ENCODE measurements around the gene CPXM2. TPM values are rescaled to one million over a fixed set of nuclear protein-coding genes. Genes with fewer than 3 reads are reported as not detected.

Gene CPXM2
- polyA plus RNA-seq, 1 experiment: 14.4 TPM

- ChIA-PET CTCF (interaction anchor here (0.6 kb wide), 1 partner anchor 103 kb away, joined by 3 read pairs; no protein-coding TSS in a partner anchor), POLR2A (no interaction called here)
- H3K27me3 ChIP-seq (ENCODE audit: control insufficient read depth, insufficient read depth, low read length): no peaks in the 10 kb centered on the region
- no peak overlapping the region for H3K4me3 ChIP-seq (ENCODE audit: low read depth, low read length)
- no peaks in the 10 kb centered on the region for H3K36me3 ChIP-seq (ENCODE audit: control insufficient read depth, insufficient read depth, low read length)
- DNase-seq (ENCODE audit: low read depth): no peak
- no peak for TF ChIP-seq CTCF (IDR thresholded peaks at IDR 0.05; ENCODE audit: insufficient read depth, low read depth, low read length)
Measured at GRCh38 chr10:123842692-123843385, 48.8 kb downstream of the CPXM2 start.

GRCh38 chr10:123841560-123841959 is 50.0 kb downstream of the CPXM2 start:
- ChIA-PET POLR2A (no interaction called here), CTCF (no interaction called here)
- TF ChIP-seq CTCF (IDR thresholded peaks at IDR 0.05; ENCODE audit: insufficient read depth, low read depth, low read length): no peak
- no peak overlapping the region for H3K4me3 ChIP-seq (ENCODE audit: low read depth, low read length)
- no peaks in the 10 kb centered on the region; the same call in 1 of the 2 replicates for H3K27me3 ChIP-seq (ENCODE audit: control insufficient read depth, insufficient read depth, low read length)
- DNase-seq (ENCODE audit: low read depth): no peak
- H3K36me3 ChIP-seq (ENCODE audit: control insufficient read depth, insufficient read depth, low read length): no peaks in the 10 kb centered on the region

GRCh38 chr10:123841115-123841514 is 50.5 kb downstream of the CPXM2 start:
- POLR2A ChIA-PET: no interaction called here
- no peak for TF ChIP-seq CTCF (IDR thresholded peaks at IDR 0.05; ENCODE audit: insufficient read depth, low read depth, low read length)
- Histone ChIP-seq H3K27me3 (ENCODE audit: control insufficient read depth, insufficient read depth, low read length) (no peaks in the 10 kb centered on the region; the same call in 1 of the 2 replicates), H3K36me3 (ENCODE audit: control insufficient read depth, insufficient read depth, low read length) (no peaks in the 10 kb centered on the region), H3K4me3 (ENCODE audit: low read depth, low read length) (no peak overlapping the region)
- no peak for DNase-seq (ENCODE audit: low read depth)
- CTCF ChIA-PET: no interaction called here

- POLR2A ChIA-PET: no interaction called here
- Histone ChIP-seq H3K36me3 (ENCODE audit: control insufficient read depth, insufficient read depth, low read length) (no peaks in the 10 kb centered on the region), H3K27me3 (ENCODE audit: control insufficient read depth, insufficient read depth, low read length) (no peaks in the 10 kb centered on the region; the same call in 1 of the 2 replicates), H3K4me3 (ENCODE audit: low read depth, low read length) (no peak overlapping the region)
- no peak for DNase-seq (ENCODE audit: low read depth)
- CTCF ChIA-PET: no interaction called here
- no peak for TF ChIP-seq CTCF (IDR thresholded peaks at IDR 0.05; ENCODE audit: insufficient read depth, low read depth, low read length)
Measured at GRCh38 chr10:123840714-123841113, 50.9 kb downstream of the CPXM2 start.

- ChIA-PET CTCF (no interaction called here), POLR2A (no interaction called here)
- TF ChIP-seq CTCF (IDR thresholded peaks at IDR 0.05; ENCODE audit: insufficient read depth, low read depth, low read length): no peak
- H3K4me3 ChIP-seq (ENCODE audit: low read depth, low read length): no peak overlapping the region
- no peaks in the 10 kb centered on the region for H3K36me3 ChIP-seq (ENCODE audit: control insufficient read depth, insufficient read depth, low read length)
- DNase-seq (ENCODE audit: low read depth): no peak
- no peaks in the 10 kb centered on the region; the same call in 1 of the 2 replicates for H3K27me3 ChIP-seq (ENCODE audit: control insufficient read depth, insufficient read depth, low read length)
Measured at GRCh38 chr10:123838596-123839310, 52.9 kb downstream of the CPXM2 start.

Measured in BJ (cell line).